HepG2 (cell line): ENCODE results near the gene IRF2. TPM values are rescaled to one million over a fixed set of nuclear protein-coding genes. Genes with fewer than 3 reads are reported as not detected.

Source experiments
- BORCS8-MEF2B ChIP-seq: sonication (generic); formaldehyde crosslinking; IDR thresholded peaks from 2 replicates; pipeline ENCODE4 v1.8.0; 2022; ENCODE audit warnings: mild to moderate bottlenecking, missing genetic modification reagents
- BRF2 ChIP-seq: sonication (generic); formaldehyde crosslinking; IDR thresholded peaks from 2 replicates; pipeline ENCODE4 v1.8.1; 2022; ENCODE audit warnings: mild to moderate bottlenecking, missing genetic modification reagents
- FOXO1 ChIP-seq: sonication (generic); formaldehyde crosslinking; IDR thresholded peaks from 2 replicates; pipeline ENCODE4 v1.4.0; 2020; ENCODE audit warnings: missing genetic modification reagents
- NONO ChIP-seq, 2 experiments: fragments of 450-650 bp in 1 of 2; sonication (generic) in 1 of 2; formaldehyde crosslinking in 1 of 2; IDR thresholded peaks in 1 of 2; conservative IDR thresholded peaks in 1 of 2; 2 replicates each; pipeline versions ENCODE4 v1.6.1 to v1.8.0; 2017 to 2022; ENCODE audit warnings: mild to moderate bottlenecking in 1 of 2, missing genetic modification reagents in 1 of 2, moderate library complexity in 1 of 2
- SALL1 ChIP-seq: sonication (generic); formaldehyde crosslinking; IDR thresholded peaks from 2 replicates; pipeline ENCODE4 v1.8.0; 2022; ENCODE audit warnings: mild to moderate bottlenecking, missing genetic modification reagents
- TOE1 ChIP-seq: sonication (generic); formaldehyde crosslinking; IDR thresholded peaks from 2 replicates; pipeline ENCODE4 v1.4.0; 2020; ENCODE audit warnings: mild to moderate bottlenecking, missing genetic modification reagents
- ZFP91 ChIP-seq: sonication (generic); formaldehyde crosslinking; IDR thresholded peaks from 2 replicates; pipeline ENCODE4 v1.9.0; 2022; ENCODE audit warnings: missing genetic modification reagents, mild to moderate bottlenecking, borderline replicate concordance
- ZFY ChIP-seq: sonication (generic); formaldehyde crosslinking; IDR thresholded peaks from 2 replicates; pipeline ENCODE4 v1.4.0; 2020; ENCODE audit warnings: missing genetic modification reagents
- ZNF557 ChIP-seq: sonication (generic); formaldehyde crosslinking; IDR thresholded peaks from 2 replicates; pipeline ENCODE4 v1.4.0; 2020; ENCODE audit warnings: missing genetic modification reagents
- ZNF589 ChIP-seq: sonication (generic); formaldehyde crosslinking; conservative IDR thresholded peaks from 2 replicates; pipeline ENCODE4 v1.8.0; 2022; ENCODE audit warnings: mild to moderate bottlenecking, moderate library complexity, missing genetic modification reagents
- ZNF772 ChIP-seq: sonication (generic); formaldehyde crosslinking; IDR thresholded peaks from 2 replicates; pipeline ENCODE4 v1.5.0; 2020; ENCODE audit warnings: mild to moderate bottlenecking, missing genetic modification reagents
- polyA plus RNA-seq, 8 experiments: library from polyadenylated mRNA; depleted of rRNA in 3 of 8; stranded (reverse) in 7 of 8; unstranded in 1 of 8; fragments of >200 nt; fragmentation: Illumina TruSeq in 4 of 8; extraction: Trizol in 4 of 8; gene quantifications; 2 replicates each; pipeline versions ENCODE4 v1.2.1 to v1.2.3, GENCODE V29; 2011 to 2016; ENCODE audit warnings: low read depth in 4 of 8, missing spikeins in 1 of 8, mixed read lengths in 1 of 8; ENCODE audit not compliant: insufficient read depth in 1 of 8
- total RNA-seq, 5 experiments: library from RNA; depleted of rRNA; stranded (reverse); fragments of >200 nt; fragmentation: Illumina TruSeq; extraction: Trizol; gene quantifications; 2 replicates each; pipeline ENCODE4 v1.2.3, GENCODE V29; 2016; ENCODE audit warnings: low read depth in 1 of 5
- TF ChIP-seq, protein P1 (sequence below): sonication (generic); formaldehyde crosslinking; IDR thresholded peaks from 2 replicates; pipeline ENCODE4 v1.8.1; 2023; ENCODE audit warnings: mild to moderate bottlenecking, inconsistent platforms, moderate library complexity, missing genetic modification reagents, borderline replicate concordance
- TF ChIP-seq, protein P2 (sequence below): sonication (generic); formaldehyde crosslinking; IDR thresholded peaks from 2 replicates; pipeline ENCODE4 v1.4.0; 2020; ENCODE audit warnings: missing genetic modification reagents

IRF2 gene
- total and polyA plus RNA-seq, 2 of the 13 experiments (the other 11 are each of a cell fraction or from before 2014, with no cell fraction given): 15.5 to 28.8 TPM

GRCh38 chr4:184384056-184384809, 90.1 kb downstream of the IRF2 start (continued):
- TF ChIP-seq ZFP91 (CRISPR knock-in tag): peak; percentile 15
- TF ChIP-seq BORCS8-MEF2B: peak; percentile 49; the same call in 1 of the 2 replicates
- no peak for TF ChIP-seq ZFY
- peak; percentile 82; the same call in 1 of the 2 replicates for TF ChIP-seq ZNF557 (CRISPR knock-in tag)
- TF ChIP-seq TOE1 (CRISPR knock-in tag): 0 out of 2 replicates have a peak, but pooled peaks have one; percentile 33
- 0 out of 2 replicates have a peak, but pooled peaks have one; percentile 38 for TF ChIP-seq ZNF772 (CRISPR knock-in tag)
- TF ChIP-seq NONO (IDR thresholded peaks at IDR 0.05): no peak
- TF ChIP-seq NONO (CRISPR knock-in tag; conservative IDR thresholded peaks at IDR 0.05): peak; percentile 75
- TF ChIP-seq SALL1: peak; percentile 66
- TF ChIP-seq BRF2 (CRISPR knock-in tag): no peak
- no peak for TF ChIP-seq ZNF589
- TF ChIP-seq FOXO1 (CRISPR knock-in tag): peak; percentile 80
- TF ChIP-seq, protein P1, sequence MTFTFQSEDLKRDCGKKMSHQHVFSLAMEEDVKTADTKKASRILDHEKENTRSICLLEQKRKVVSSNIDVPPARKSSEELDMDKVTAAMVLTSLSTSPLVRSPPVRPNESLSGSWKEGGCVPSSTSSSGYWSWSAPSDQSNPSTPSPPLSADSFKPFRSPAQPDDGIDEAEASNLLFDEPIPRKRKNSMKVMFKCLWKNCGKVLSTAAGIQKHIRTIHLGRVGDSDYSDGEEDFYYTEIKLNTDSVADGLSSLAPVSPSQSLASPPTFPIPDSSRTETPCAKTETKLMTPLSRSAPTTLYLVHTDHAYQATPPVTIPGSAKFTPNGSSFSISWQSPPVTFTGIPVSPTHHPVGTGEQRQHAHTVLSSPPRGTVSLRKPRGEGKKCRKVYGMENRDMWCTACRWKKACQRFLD (CRISPR knock-in tag): no peak
- TF ChIP-seq, protein P2, sequence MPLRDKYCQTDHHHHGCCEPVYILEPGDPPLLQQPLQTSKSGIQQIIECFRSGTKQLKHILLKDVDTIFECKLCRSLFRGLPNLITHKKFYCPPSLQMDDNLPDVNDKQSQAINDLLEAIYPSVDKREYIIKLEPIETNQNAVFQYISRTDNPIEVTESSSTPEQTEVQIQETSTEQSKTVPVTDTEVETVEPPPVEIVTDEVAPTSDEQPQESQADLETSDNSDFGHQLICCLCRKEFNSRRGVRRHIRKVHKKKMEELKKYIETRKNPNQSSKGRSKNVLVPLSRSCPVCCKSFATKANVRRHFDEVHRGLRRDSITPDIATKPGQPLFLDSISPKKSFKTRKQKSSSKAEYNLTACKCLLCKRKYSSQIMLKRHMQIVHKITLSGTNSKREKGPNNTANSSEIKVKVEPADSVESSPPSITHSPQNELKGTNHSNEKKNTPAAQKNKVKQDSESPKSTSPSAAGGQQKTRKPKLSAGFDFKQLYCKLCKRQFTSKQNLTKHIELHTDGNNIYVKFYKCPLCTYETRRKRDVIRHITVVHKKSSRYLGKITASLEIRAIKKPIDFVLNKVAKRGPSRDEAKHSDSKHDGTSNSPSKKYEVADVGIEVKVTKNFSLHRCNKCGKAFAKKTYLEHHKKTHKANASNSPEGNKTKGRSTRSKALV (CRISPR knock-in tag): no peak
